GM21619 (cell line): ENCODE data around the gene ITPKC.

Source experiments
- ATAC-seq: cut with Tn5 transposase; IDR thresholded peaks from one replicate; pipeline ENCODE4 v1.9.1; 2021; ENCODE audit not compliant: unreplicated experiment

The ITPKC gene

GRCh38 chr19:40786060-40787037, 69.4 kb downstream of the ITPKC start:
- no peak for ATAC-seq
